Ishikawa (cell line): ENCODE results near the gene EPC2.

Experiments
- CEBPB ChIP-seq: IDR thresholded peaks from 2 replicates; pipeline ENCODE4 v1.6.1; 2012
- CREB1 ChIP-seq: IDR thresholded peaks from 2 replicates; pipeline ENCODE4 v1.6.1; 2012; ENCODE audit warnings: low read depth
- EGR1 ChIP-seq: IDR thresholded peaks from 2 replicates; pipeline ENCODE4 v1.6.1; 2012
- EP300 ChIP-seq: IDR thresholded peaks from 2 replicates; pipeline ENCODE4 v1.6.1; 2012; ENCODE audit warnings: borderline replicate concordance
- FOXM1 ChIP-seq: IDR thresholded peaks from 2 replicates; pipeline ENCODE4 v1.6.1; 2012; ENCODE audit warnings: low read depth, borderline replicate concordance
- MAX ChIP-seq: IDR thresholded peaks from 2 replicates; pipeline ENCODE4 v1.6.1; 2012
- NFIC ChIP-seq: IDR thresholded peaks from 2 replicates; pipeline ENCODE4 v1.6.1; 2012
- RAD21 ChIP-seq: IDR thresholded peaks from 2 replicates; pipeline ENCODE4 v1.6.1; 2012; ENCODE audit warnings: low read depth
- REST ChIP-seq: IDR thresholded peaks from 2 replicates; pipeline ENCODE4 v1.6.1; 2012; ENCODE audit warnings: low read depth, mild to moderate bottlenecking
- TAF1 ChIP-seq: IDR thresholded peaks from 2 replicates; pipeline ENCODE4 v1.6.1; 2012; ENCODE audit warnings: low read depth, mild to moderate bottlenecking
- TCF12 ChIP-seq: IDR thresholded peaks from 2 replicates; pipeline ENCODE4 v1.6.1; 2012; ENCODE audit warnings: low read depth
- TEAD4 ChIP-seq: IDR thresholded peaks from 2 replicates; pipeline ENCODE4 v1.6.1; 2012
- USF1 ChIP-seq: IDR thresholded peaks from 2 replicates; pipeline ENCODE4 v1.6.1; 2012
- YY1 ChIP-seq: IDR thresholded peaks from 2 replicates; pipeline ENCODE4 v1.6.1; 2012; ENCODE audit warnings: low read depth
- ZBTB7A ChIP-seq: IDR thresholded peaks from 2 replicates; pipeline ENCODE4 v1.6.1; 2012; ENCODE audit warnings: low read depth

Gene EPC2

GRCh38 chr2:148730085-148730484 is 85.5 kb downstream of the EPC2 start:
- TF ChIP-seq REST (peak; percentile 79), YY1 (no peak), TEAD4 (no peak)

- no peak for TF ChIP-seq YY1
- no peak for TF ChIP-seq MAX
- no peak for TF ChIP-seq CEBPB
- TF ChIP-seq ZBTB7A: no peak
- no peak for TF ChIP-seq EP300
- TF ChIP-seq TAF1: no peak
- no peak for TF ChIP-seq RAD21
- no peak for TF ChIP-seq TEAD4
- TF ChIP-seq NFIC: no peak
- no peak for TF ChIP-seq TCF12
- TF ChIP-seq CREB1: no peak
- TF ChIP-seq FOXM1: no peak
- TF ChIP-seq EGR1: no peak
- TF ChIP-seq REST: no peak
- TF ChIP-seq USF1: no peak
These were observed 93.2 kb downstream of the EPC2 start for GRCh38 chr2:148737742-148738141.

- TF ChIP-seq ZBTB7A (no peak), CREB1 (no peak), EGR1 (no peak), TAF1 (no peak), TEAD4 (no peak), YY1 (no peak), USF1 (no peak), MAX (no peak), RAD21 (no peak), TCF12 (no peak), FOXM1 (no peak), NFIC (no peak), CEBPB (no peak), REST (no peak)
These were observed 95.0 kb downstream of the EPC2 start for GRCh38 chr2:148739454-148740105.

- no peak for TF ChIP-seq TEAD4
- TF ChIP-seq CREB1: no peak
- TF ChIP-seq ZBTB7A: no peak
- TF ChIP-seq REST: no peak
- no peak for TF ChIP-seq TAF1
- TF ChIP-seq TCF12: no peak
- no peak for TF ChIP-seq MAX
- no peak for TF ChIP-seq USF1
- no peak for TF ChIP-seq RAD21
- TF ChIP-seq FOXM1: no peak
- no peak for TF ChIP-seq EP300
- TF ChIP-seq YY1: no peak
- no peak for TF ChIP-seq EGR1
- no peak for TF ChIP-seq NFIC
- no peak for TF ChIP-seq CEBPB
These were observed 97.8 kb downstream of the EPC2 start for GRCh38 chr2:148742373-148742772.
